Stimulated activated naive CD8-positive, alpha-beta T cell treated with anti-CD3 and anti-CD28 coated beads, Interleukin-15, amount 100 ng/mL, for 72 hours (primary cell): ENCODE results near the gene CUX1.

Source experiments
- ATAC-seq: fragments of 150-1000 bp; cut with Tn5 transposase; 2 replicates; pipeline ENCODE4 v1.10.0; 2021; ENCODE audit warnings: mild to moderate bottlenecking, moderate library complexity
- DNase-seq, 2 donors: peaks; one replicate each; pipeline ENCODE4 v3.0.0; 2021 to 2022
- H3K27ac Mint-ChIP-seq, 2 donors: one replicate each; pipeline ENCODE4 v1.8.0; 2022; ENCODE audit warnings: mild to moderate bottlenecking in 2 of 2, mixed read lengths in 2 of 2, moderate library complexity in 2 of 2
- H3K27me3 Mint-ChIP-seq: one replicate; pipeline ENCODE4 v1.8.0; 2022; ENCODE audit warnings: mixed read lengths
- H3K4me1 Mint-ChIP-seq: one replicate; pipeline ENCODE4 v1.8.0; 2022; ENCODE audit warnings: mild to moderate bottlenecking, mixed read lengths
- H3K4me3 Mint-ChIP-seq, 2 donors: one replicate each; pipeline ENCODE4 v1.8.0; 2022; ENCODE audit warnings: mild to moderate bottlenecking in 2 of 2, mixed read lengths in 2 of 2, moderate library complexity in 1 of 2
- H3K9me3 Mint-ChIP-seq, 2 donors: one replicate each; pipeline ENCODE4 v1.8.0; 2022; ENCODE audit warnings: mixed read lengths in 2 of 2

The CUX1 gene

GRCh38 chr7:102239206-102239820, 421.9 kb downstream of the CUX1 start:
- ATAC-seq (no peak), DNase-seq (no peak)
- H3K27me3 Mint-ChIP-seq, result no peaks in the 10 kb centered on the region
- H3K9me3 Mint-ChIP-seq, result no peaks in the 10 kb centered on the region
- no peak overlapping the region for H3K4me3 Mint-ChIP-seq
- no peak overlapping the region for H3K27ac Mint-ChIP-seq
- no peaks in the 10 kb centered on the region for H3K4me1 Mint-ChIP-seq

GRCh38 chr7:102241431-102241830, 424.0 kb downstream of the CUX1 start:
- no peak for ATAC-seq
- Mint-ChIP-seq H3K27ac (no peak overlapping the region), H3K9me3 (no peaks in the 10 kb centered on the region), H3K27me3 (no peaks in the 10 kb centered on the region), H3K4me3 (no peak overlapping the region), H3K4me1 (no peaks in the 10 kb centered on the region)
- DNase-seq, result no peak

GRCh38 chr7:102244601-102245000, 427.2 kb downstream of the CUX1 start:
- ATAC-seq, result no peak
- H3K27ac Mint-ChIP-seq, result no peak overlapping the region
- H3K4me1 Mint-ChIP-seq, result no peaks in the 10 kb centered on the region
- H3K4me3 Mint-ChIP-seq, result no peak overlapping the region
- H3K9me3 Mint-ChIP-seq, result no peaks in the 10 kb centered on the region
- H3K27me3 Mint-ChIP-seq, result no peaks in the 10 kb centered on the region
- DNase-seq, result no peak

- Mint-ChIP-seq H3K4me1 (no peaks in the 10 kb centered on the region), H3K4me3 (no peak overlapping the region), H3K27me3 (no peaks in the 10 kb centered on the region), H3K27ac (no peak overlapping the region), H3K9me3 (no peaks in the 10 kb centered on the region)
- DNase-seq (no peak), ATAC-seq (peak; percentile 34)
Measured at GRCh38 chr7:102248081-102248455, 430.6 kb downstream of the CUX1 start.

- Mint-ChIP-seq H3K27ac (no peak overlapping the region), H3K4me3 (no peak overlapping the region), H3K4me1 (no peaks in the 10 kb centered on the region), H3K27me3 (no peaks in the 10 kb centered on the region), H3K9me3 (no peaks in the 10 kb centered on the region)
- DNase-seq, result no peak
- peak; percentile 73 for ATAC-seq
Measured at GRCh38 chr7:102248456-102249395, 431.3 kb downstream of the CUX1 start.

GRCh38 chr7:102251531-102252365, 434.3 kb downstream of the CUX1 start:
- Mint-ChIP-seq H3K4me3 (no peak overlapping the region), H3K27me3 (no peaks in the 10 kb centered on the region), H3K9me3 (no peaks in the 10 kb centered on the region), H3K27ac (no peak overlapping the region), H3K4me1 (no peaks in the 10 kb centered on the region)
- ATAC-seq, result no peak
- no peak for DNase-seq

- H3K27me3 Mint-ChIP-seq, result no peaks in the 10 kb centered on the region
- no peak overlapping the region for H3K4me3 Mint-ChIP-seq
- no peaks in the 10 kb centered on the region for H3K9me3 Mint-ChIP-seq
- ATAC-seq (no peak), DNase-seq (no peak)
- H3K27ac Mint-ChIP-seq, result no peak overlapping the region
- H3K4me1 Mint-ChIP-seq, result no peaks in the 10 kb centered on the region
Measured at GRCh38 chr7:102252366-102252982, 435.0 kb downstream of the CUX1 start.

GRCh38 chr7:102253066-102253972, 435.9 kb downstream of the CUX1 start:
- H3K27ac Mint-ChIP-seq, result peak overlapping the region in 1 of 2 donors; percentile 73
- no peaks in the 10 kb centered on the region for H3K9me3 Mint-ChIP-seq
- ATAC-seq (no peak), DNase-seq (no peak)
- no peak overlapping the region for H3K4me3 Mint-ChIP-seq
- no peaks in the 10 kb centered on the region for H3K27me3 Mint-ChIP-seq
- H3K4me1 Mint-ChIP-seq, result no peaks in the 10 kb centered on the region

GRCh38 chr7:102253973-102254370, 436.5 kb downstream of the CUX1 start:
- H3K4me1 Mint-ChIP-seq, result no peaks in the 10 kb centered on the region
- ATAC-seq (no peak), DNase-seq (no peak)
- no peaks in the 10 kb centered on the region for H3K27me3 Mint-ChIP-seq
- H3K9me3 Mint-ChIP-seq, result no peaks in the 10 kb centered on the region
- no peak overlapping the region for H3K4me3 Mint-ChIP-seq
- no peak overlapping the region for H3K27ac Mint-ChIP-seq

- Mint-ChIP-seq H3K9me3 (no peaks in the 10 kb centered on the region), H3K4me3 (no peak overlapping the region), H3K4me1 (no peaks in the 10 kb centered on the region), H3K27ac (no peak overlapping the region), H3K27me3 (no peaks in the 10 kb centered on the region)
- DNase-seq (no peak), ATAC-seq (no peak)
Measured at GRCh38 chr7:102254521-102254920, 437.1 kb downstream of the CUX1 start.

- H3K9me3 Mint-ChIP-seq, result no peaks in the 10 kb centered on the region
- H3K4me1 Mint-ChIP-seq, result no peaks in the 10 kb centered on the region
Measured at GRCh38 chr7:102255501-102255900, 438.1 kb downstream of the CUX1 start.

GRCh38 chr7:102255916-102256315, 438.5 kb downstream of the CUX1 start:
- H3K9me3 Mint-ChIP-seq, result no peaks in the 10 kb centered on the region

More at GRCh38 chr7:102255501-102255900, 438.1 kb downstream of the CUX1 start:
- DNase-seq (no peak), ATAC-seq (no peak)
- no peak overlapping the region for H3K27ac Mint-ChIP-seq
- no peaks in the 10 kb centered on the region for H3K27me3 Mint-ChIP-seq
- H3K4me3 Mint-ChIP-seq, result no peak overlapping the region

GRCh38 chr7:102258073-102258748, 440.8 kb downstream of the CUX1 start:
- Mint-ChIP-seq H3K4me1 (no peaks in the 10 kb centered on the region), H3K27me3 (no peaks in the 10 kb centered on the region), H3K4me3 (no peak overlapping the region), H3K9me3 (no peaks in the 10 kb centered on the region), H3K27ac (peak overlapping the region in 1 of 2 donors; percentile 42)
- no peak for DNase-seq
- no peak for ATAC-seq

More at GRCh38 chr7:102255916-102256315, 438.5 kb downstream of the CUX1 start:
- DNase-seq (no peak), ATAC-seq (no peak)
- no peak overlapping the region for H3K27ac Mint-ChIP-seq
- no peak overlapping the region for H3K4me3 Mint-ChIP-seq
- H3K4me1 Mint-ChIP-seq, result no peaks in the 10 kb centered on the region
- H3K27me3 Mint-ChIP-seq, result no peaks in the 10 kb centered on the region

GRCh38 chr7:102258749-102259107, 441.3 kb downstream of the CUX1 start:
- Mint-ChIP-seq H3K27ac (no peak overlapping the region), H3K9me3 (no peaks in the 10 kb centered on the region), H3K27me3 (no peaks in the 10 kb centered on the region), H3K4me1 (no peaks in the 10 kb centered on the region), H3K4me3 (no peak overlapping the region)
- no peak for ATAC-seq
- DNase-seq, result no peak
